Fibroblast of mammary gland (primary cell): ENCODE measurements around the gene COX8A.

Experiments
- DNase-seq: peaks from one replicate; pipeline ENCODE4 v3.0.0-alpha.2; 2010; ENCODE audit warnings: low read depth
- H3K4me3 ChIP-seq: 2 replicates; pipeline ENCODE4 v1.5.1; 2011; ENCODE audit warnings: low read depth, mild to moderate bottlenecking, low read length, moderate library complexity; ENCODE audit not compliant: control insufficient read depth
- CTCF ChIP-seq: conservative IDR thresholded peaks from 2 replicates; pipeline ENCODE4 v1.5.1; 2011; ENCODE audit warnings: low read depth, low read length, inconsistent platforms; ENCODE audit not compliant: control insufficient read depth, insufficient read depth

The COX8A gene

GRCh38 chr11:64025205-64025604 is 50.8 kb downstream of the COX8A start:
- DNase-seq: no peak
- TF ChIP-seq CTCF: no peak
- no peak overlapping the region for H3K4me3 ChIP-seq
